Activated CD8-positive, alpha-beta T cell treated with anti-CD3 and anti-CD28 coated beads for 36 hours (primary cell): ENCODE results near the gene TMEM219. TPM values are rescaled to one million over a fixed set of nuclear protein-coding genes. Genes with fewer than 3 reads are reported as not detected.

ENCODE experiments used
- ATAC-seq: fragments of 200-7000 bp; cut with Tn5 transposase; one replicate; pipeline ENCODE4 v1.10.0; 2021; ENCODE audit warnings: mild to moderate bottlenecking, moderate library complexity
- CTCF ChIA-PET: fragments of 350-600 bp; sonication (Branson Sonifier 250); formaldehyde crosslinking; loops from one replicate; lab custom pipeline; 2021; ENCODE audit warnings: antibody characterized with exemption; lab: Charles Lee
- POLR2A ChIA-PET: fragments of 350-600 bp; sonication (Branson Sonifier 250); formaldehyde crosslinking; loops from one replicate; lab custom pipeline; 2021; ENCODE audit warnings: antibody characterized with exemption; lab: Charles Lee
- DNase-seq: peaks from one replicate; pipeline ENCODE4 v3.0.0-alpha.2; 2020
- H3K27ac Mint-ChIP-seq: one replicate; pipeline ENCODE4 v1.8.0; 2021; ENCODE audit warnings: mild to moderate bottlenecking, mixed read lengths
- H3K27me3 Mint-ChIP-seq: one replicate; pipeline ENCODE4 v1.8.0; 2021; ENCODE audit warnings: mixed read lengths
- H3K36me3 Mint-ChIP-seq: one replicate; pipeline ENCODE4 v1.8.0; 2021; ENCODE audit warnings: low read depth, mixed read lengths
- H3K4me1 Mint-ChIP-seq: one replicate; pipeline ENCODE4 v1.8.0; 2021; ENCODE audit warnings: low read depth, mixed read lengths
- H3K4me3 Mint-ChIP-seq: one replicate; pipeline ENCODE4 v1.8.0; 2021; ENCODE audit warnings: mild to moderate bottlenecking, moderate library complexity, mixed read lengths
- H3K9me3 Mint-ChIP-seq: one replicate; pipeline ENCODE4 v1.8.0; 2021; ENCODE audit warnings: mixed read lengths
- intact Hi-C: fragments of 100-400 bp; cut with micrococcal nuclease; formaldehyde crosslinking; loops from one replicate; pipeline ENCODE4 v1.10.0; 2022
- total RNA-seq, 2 experiments: library from RNA; stranded (reverse); gene quantifications; one replicate each; pipeline ENCODE4 v1.2.3, GENCODE V29; 2021
- TF ChIP-seq, protein P1 (sequence below): fragments of 200-600 bp; IDR thresholded peaks from one replicate; pipeline ENCODE4 v1.8.0; 2022; ENCODE audit warnings: antibody characterized with exemption, mild to moderate bottlenecking

Gene TMEM219
- total RNA-seq, 2 experiments from 2014 or later: 31.9 to 34.9 TPM

DNA sequence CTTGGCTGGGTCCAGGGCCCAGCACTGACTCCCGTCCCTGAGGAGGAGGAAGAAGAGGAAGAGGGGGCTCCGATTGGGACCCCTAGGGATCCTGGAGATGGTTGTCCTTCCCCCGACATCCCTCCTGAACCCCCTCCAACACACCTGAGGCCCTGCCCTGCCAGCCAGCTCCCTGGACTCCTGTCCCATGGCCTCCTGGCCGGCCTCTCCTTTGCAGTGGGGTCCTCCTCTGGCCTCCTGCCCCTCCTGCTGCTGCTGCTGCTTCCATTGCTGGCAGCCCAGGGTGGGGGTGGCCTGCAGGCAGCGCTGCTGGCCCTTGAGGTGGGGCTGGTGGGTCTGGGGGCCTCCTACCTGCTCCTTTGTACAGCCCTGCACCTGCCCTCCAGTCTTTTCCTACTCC is 25.1 kb downstream of the TMEM219 start:
- CTCF ChIA-PET: interaction anchor here (1.9 kb wide), 1 partner anchor 68 kb away, joined by 5 read pairs; no protein-coding TSS in a partner anchor
- Mint-ChIP-seq H3K27ac (no peak overlapping the region), H3K27me3 (no peaks in the 10 kb centered on the region), H3K4me3 (no peak overlapping the region), H3K36me3 (peaks cover 33% of the 10 kb centered on the region), H3K9me3 (no peaks in the 10 kb centered on the region), H3K4me1 (no peaks in the 10 kb centered on the region)
- ATAC-seq (no peak), DNase-seq (no peak)
- intact Hi-C loops: no loop called here
- POLR2A ChIA-PET: interaction anchor here (1.5 to 3.0 kb wide), 2 partner anchors 9 to 13 kb away, joined by 4 to 17 read pairs; partner anchors contain the start of genes HIRIP3, INO80E and TAOK2
- TF ChIP-seq, protein P1, sequence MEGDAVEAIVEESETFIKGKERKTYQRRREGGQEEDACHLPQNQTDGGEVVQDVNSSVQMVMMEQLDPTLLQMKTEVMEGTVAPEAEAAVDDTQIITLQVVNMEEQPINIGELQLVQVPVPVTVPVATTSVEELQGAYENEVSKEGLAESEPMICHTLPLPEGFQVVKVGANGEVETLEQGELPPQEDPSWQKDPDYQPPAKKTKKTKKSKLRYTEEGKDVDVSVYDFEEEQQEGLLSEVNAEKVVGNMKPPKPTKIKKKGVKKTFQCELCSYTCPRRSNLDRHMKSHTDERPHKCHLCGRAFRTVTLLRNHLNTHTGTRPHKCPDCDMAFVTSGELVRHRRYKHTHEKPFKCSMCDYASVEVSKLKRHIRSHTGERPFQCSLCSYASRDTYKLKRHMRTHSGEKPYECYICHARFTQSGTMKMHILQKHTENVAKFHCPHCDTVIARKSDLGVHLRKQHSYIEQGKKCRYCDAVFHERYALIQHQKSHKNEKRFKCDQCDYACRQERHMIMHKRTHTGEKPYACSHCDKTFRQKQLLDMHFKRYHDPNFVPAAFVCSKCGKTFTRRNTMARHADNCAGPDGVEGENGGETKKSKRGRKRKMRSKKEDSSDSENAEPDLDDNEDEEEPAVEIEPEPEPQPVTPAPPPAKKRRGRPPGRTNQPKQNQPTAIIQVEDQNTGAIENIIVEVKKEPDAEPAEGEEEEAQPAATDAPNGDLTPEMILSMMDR: no peak

DNA sequence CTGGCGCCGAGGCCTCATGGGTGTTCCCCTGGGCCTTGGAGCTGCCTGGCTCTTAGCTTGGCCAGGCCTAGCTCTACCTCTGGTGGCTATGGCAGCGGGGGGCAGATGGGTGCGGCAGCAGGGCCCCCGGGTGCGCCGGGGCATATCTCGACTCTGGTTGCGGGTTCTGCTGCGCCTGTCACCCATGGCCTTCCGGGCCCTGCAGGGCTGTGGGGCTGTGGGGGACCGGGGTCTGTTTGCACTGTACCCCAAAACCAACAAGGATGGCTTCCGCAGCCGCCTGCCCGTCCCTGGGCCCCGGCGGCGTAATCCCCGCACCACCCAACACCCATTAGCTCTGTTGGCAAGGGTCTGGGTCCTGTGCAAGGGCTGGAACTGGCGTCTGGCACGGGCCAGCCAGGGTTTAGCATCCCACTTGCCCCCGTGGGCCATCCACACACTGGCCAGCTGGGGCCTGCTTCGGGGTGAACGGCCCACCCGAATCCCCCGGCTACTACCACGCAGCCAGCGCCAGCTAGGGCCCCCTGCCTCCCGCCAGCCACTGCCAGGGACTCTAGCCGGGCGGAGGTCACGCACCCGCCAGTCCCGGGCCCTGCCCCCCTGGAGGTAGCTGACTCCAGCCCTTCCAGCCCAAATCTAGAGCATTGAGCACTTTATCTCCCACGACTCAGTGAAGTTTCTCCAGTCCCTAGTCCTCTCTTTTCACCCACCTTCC is 25.6 kb downstream of the TMEM219 start:
- Mint-ChIP-seq H3K27ac (no peak overlapping the region), H3K9me3 (no peaks in the 10 kb centered on the region), H3K36me3 (peaks cover 31% of the 10 kb centered on the region), H3K4me3 (no peak overlapping the region), H3K27me3 (no peaks in the 10 kb centered on the region), H3K4me1 (no peaks in the 10 kb centered on the region)
- DNase-seq (no peak), ATAC-seq (no peak)
- TF ChIP-seq, protein P1: no peak
- ChIA-PET CTCF (interaction anchor here (1.3 to 1.9 kb wide), 2 partner anchors 15 to 68 kb away, joined by 3 to 5 read pairs; partner anchors contain the start of gene TAOK2), POLR2A (interaction anchor here (1.5 to 3.0 kb wide), 2 partner anchors 8 to 14 kb away, joined by 4 to 17 read pairs; partner anchors contain the start of genes HIRIP3, INO80E and TAOK2)
- intact Hi-C loops: no loop called here

DNA sequence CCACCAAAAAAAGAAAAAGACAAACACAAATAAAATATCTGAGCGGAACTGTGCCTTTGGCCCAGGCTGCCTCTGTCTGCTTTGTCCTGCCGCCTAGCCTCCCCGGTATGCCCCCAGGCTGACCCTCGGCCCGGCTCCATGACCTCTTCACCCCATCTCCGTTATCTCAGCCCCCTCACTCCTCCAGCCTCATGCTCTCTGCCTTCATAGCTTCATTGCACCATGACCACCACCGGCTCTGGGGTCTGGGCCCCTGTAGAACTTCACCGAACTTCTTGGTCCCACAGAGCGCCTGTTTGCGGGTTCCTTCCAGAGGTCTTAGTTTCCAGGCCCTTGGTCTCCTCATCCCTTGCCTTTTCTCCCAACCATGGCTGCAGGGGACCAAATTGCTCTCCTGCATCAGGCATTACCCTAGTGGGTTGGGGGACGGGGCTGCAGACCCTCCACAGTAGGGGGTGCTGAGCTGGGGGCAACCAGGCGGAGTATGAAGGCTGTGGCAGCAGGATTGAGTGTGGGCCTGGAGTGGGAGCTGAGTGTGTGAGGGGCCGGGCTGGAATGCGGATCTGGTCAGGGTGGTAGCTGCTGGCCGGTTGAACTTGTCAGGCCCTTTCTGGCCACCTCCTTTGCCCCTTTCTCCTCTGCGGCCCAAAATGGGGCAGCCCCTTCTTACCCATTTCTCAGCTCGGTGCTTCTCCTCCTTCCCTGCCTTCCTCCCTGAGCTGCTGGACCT is 26.6 kb downstream of the TMEM219 start:
- Mint-ChIP-seq H3K27ac (no peak overlapping the region), H3K27me3 (no peaks in the 10 kb centered on the region), H3K36me3 (peaks cover 27% of the 10 kb centered on the region), H3K4me3 (no peak overlapping the region), H3K4me1 (no peaks in the 10 kb centered on the region), H3K9me3 (no peaks in the 10 kb centered on the region)
- DNase-seq (no peak), ATAC-seq (no peak)
- intact Hi-C loops: no loop called here
- ChIA-PET CTCF (interaction anchor here (1.3 to 1.9 kb wide), 2 partner anchors 16 to 67 kb away, joined by 3 to 5 read pairs; partner anchors contain the start of gene TAOK2), POLR2A (interaction anchor here (0.8 to 1.5 kb wide), 3 partner anchors 15 to 62 kb away, joined by 3 to 4 read pairs (median 3); partner anchors contain the start of gene TAOK2)
- TF ChIP-seq, protein P1: no peak

DNA sequence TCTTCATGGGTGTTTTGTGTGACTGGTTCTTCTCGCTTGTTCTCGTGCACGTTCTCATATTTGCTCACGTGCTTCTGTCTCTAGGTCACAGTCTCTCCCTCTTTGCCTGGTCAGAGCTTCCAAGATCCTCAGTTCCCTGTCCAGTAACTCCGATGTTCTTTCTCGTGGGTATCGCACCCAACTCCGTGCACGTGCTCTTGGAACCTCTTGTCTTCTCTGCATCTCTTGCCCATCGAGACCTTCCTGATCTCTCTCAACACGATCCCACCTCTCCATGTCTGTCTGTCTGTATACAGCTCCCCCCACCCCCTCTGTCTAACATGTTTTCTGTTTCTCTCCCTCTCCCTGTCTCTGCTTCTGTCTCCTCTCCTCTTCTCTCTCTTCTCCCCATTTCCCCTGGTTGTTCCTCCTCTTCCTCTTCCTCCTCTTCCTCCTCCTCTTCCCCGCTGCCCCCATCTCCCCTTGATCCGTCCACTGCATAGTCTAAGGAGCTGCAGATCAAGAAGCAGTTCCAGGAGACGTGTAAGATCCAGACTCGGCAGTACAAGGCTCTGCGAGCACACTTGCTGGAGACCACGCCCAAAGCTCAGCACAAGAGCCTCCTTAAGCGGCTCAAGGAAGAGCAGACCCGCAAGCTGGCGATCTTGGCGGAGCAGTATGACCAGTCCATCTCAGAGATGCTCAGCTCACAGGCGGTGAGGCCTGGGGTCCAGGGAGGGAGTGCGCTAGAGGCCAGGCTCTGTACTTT is 27.4 kb downstream of the TMEM219 start:
- H3K4me1 Mint-ChIP-seq: peaks cover 5% of the 10 kb centered on the region
- ATAC-seq (no peak), DNase-seq (no peak)
- POLR2A ChIA-PET: interaction anchor here (0.8 to 1.2 kb wide), 2 partner anchors 17 to 63 kb away, joined by 3 read pairs; no protein-coding TSS in a partner anchor
- H3K36me3 Mint-ChIP-seq: peaks cover 24% of the 10 kb centered on the region
- CTCF ChIA-PET: interaction anchor here (1.9 kb wide), 1 partner anchor 66 kb away, joined by 5 read pairs; no protein-coding TSS in a partner anchor
- no peaks in the 10 kb centered on the region for H3K27me3 Mint-ChIP-seq
- no peaks in the 10 kb centered on the region for H3K9me3 Mint-ChIP-seq
- TF ChIP-seq, protein P1: no peak
- intact Hi-C loops: no loop called here
- no peak overlapping the region for H3K4me3 Mint-ChIP-seq
- H3K27ac Mint-ChIP-seq: no peak overlapping the region
